H54 (cell line): ENCODE measurements around the gene TCEA2.
A peak's percentile ranks its signal among the peaks of the same experiment; 100 is the strongest.

Source experiments
- DNase-seq: peaks from one replicate; pipeline ENCODE4 v3.0.0; 2011; ENCODE audit warnings: low spot score, mixed read lengths; ENCODE audit not compliant: insufficient read length
- FAIRE-seq: peaks from 3 replicates; lab custom pipeline; 2011; peaks lifted over from hg19 to GRCh38; lab: Jason Lieb, UNC
- POLR2A ChIP-seq: IDR thresholded peaks from 2 replicates; pipeline ENCODE4 v1.6.1; 2011; ENCODE audit warnings: low read depth, mild to moderate bottlenecking, low read length

Gene TCEA2

DNA sequence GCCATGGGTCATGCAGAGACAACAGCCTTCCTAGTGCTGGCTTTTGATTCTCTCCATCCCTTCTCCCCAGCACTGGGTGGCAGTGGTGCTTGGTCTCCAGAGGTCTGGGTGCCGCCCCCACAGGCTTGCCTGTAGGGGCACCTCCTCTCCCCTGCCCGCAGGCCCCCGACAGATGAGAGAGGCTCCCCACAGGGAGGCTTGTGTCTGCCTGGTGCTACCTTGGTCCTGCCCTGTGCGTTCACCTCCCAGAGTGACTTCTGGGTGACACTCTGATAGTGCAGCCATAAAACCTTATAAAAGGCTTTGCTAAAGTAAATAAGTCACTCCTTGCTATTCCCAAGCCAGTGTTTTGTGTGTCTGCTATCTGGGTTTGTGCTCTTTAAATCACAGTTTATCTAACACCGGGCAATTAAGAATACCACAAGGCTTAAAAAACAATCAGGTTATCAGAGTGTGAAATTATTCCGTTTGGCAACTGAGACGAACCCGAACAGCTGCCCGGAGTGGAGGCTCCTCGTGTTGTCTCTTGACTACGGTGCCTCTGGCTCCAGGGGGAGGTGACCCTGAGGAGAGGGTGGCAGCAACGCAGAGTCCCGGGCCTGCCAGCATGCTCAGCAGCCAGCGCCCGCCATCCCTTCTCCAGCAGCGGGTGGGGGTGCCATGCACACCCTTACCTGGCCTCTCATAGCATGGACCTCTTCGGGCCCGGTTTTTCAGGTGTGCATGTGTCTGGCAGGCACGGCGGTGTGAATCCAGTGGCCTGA, 32.4 kb upstream of the TCEA2 start:
- no peak for FAIRE-seq
- no peak for DNase-seq
- TF ChIP-seq POLR2A: no peak

DNA sequence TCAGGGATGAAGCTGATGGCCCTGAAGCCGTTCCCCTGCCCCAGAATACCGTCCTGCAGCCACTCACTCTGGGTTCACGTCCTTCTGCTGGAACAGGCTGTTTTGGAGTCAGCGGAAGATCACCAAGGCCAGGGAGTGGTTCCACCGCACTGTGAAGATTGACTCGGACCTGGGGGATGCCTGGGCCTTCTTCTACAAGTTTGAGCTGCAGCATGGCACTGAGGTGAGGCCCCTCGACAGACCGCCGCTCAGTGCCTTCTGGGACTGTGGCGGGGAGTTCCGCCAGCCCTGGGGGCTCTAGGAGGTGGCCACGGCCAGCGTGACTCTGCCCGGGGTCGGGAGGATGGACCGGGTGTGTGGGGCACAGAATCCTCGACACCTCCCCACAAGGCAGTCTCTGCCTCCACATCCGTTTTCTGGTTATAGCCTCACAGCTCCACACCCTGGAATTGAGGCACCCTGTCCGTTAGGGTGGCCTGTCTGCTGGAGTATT, 31.1 kb upstream of the TCEA2 start:
- no peak for TF ChIP-seq POLR2A
- DNase-seq (no peak), FAIRE-seq (no peak)

GRCh38 chr20:64032706-64033624, 30.0 kb upstream of the TCEA2 start:
- FAIRE-seq: no peak
- no peak for DNase-seq
- no peak for TF ChIP-seq POLR2A

DNA sequence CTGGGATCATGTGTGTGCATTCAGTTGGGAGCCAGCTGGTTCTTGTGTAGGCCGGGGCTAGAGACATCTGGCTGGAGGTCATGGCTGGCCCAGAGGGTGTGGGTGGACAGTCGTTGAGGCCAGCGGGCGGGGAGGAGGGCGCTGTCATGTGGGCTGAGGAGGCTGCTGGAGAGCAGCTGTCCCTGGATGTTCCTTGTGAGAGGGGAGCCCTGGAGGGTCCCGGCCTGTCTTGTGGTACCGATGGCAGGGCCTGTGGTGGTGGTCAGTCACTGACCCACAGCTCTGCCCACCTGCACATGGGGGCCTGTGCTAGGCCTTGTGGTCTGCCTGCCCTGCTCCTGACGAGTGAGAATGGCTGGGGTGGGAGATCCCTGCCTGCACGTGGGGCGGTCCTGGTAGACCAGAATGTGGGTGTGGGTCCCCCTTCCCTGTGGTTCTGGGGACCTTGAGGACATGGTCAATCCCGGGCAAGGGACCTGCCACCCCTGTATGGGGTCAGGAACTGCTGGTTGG, 29.0 kb upstream of the TCEA2 start:
- TF ChIP-seq POLR2A: no peak
- no peak for DNase-seq
- no peak for FAIRE-seq

GRCh38 chr20:64035066-64035932, 27.7 kb upstream of the TCEA2 start:
- FAIRE-seq (no peak), DNase-seq (no peak)
- no peak for TF ChIP-seq POLR2A

GRCh38 chr20:64035933-64036345, 27.1 kb upstream of the TCEA2 start, which contains the start of gene C20orf204:
C20orf204 (plus strand) TSS chr20:64036182; CDS start chr20:64036324, 142 bp downstream.
- FAIRE-seq (no peak), DNase-seq (no peak)
- no peak for TF ChIP-seq POLR2A

- no peak for TF ChIP-seq POLR2A
- FAIRE-seq: no peak
These were observed 26.4 kb upstream of the TCEA2 start for GRCh38 chr20:64036346-64037198.

GRCh38 chr20:64037199-64037497, 25.9 kb upstream of the TCEA2 start:
- no peak for TF ChIP-seq POLR2A
- FAIRE-seq (no peak), DNase-seq (no peak)

More at GRCh38 chr20:64036346-64037198, 26.4 kb upstream of the TCEA2 start:
- no peak for DNase-seq

DNA sequence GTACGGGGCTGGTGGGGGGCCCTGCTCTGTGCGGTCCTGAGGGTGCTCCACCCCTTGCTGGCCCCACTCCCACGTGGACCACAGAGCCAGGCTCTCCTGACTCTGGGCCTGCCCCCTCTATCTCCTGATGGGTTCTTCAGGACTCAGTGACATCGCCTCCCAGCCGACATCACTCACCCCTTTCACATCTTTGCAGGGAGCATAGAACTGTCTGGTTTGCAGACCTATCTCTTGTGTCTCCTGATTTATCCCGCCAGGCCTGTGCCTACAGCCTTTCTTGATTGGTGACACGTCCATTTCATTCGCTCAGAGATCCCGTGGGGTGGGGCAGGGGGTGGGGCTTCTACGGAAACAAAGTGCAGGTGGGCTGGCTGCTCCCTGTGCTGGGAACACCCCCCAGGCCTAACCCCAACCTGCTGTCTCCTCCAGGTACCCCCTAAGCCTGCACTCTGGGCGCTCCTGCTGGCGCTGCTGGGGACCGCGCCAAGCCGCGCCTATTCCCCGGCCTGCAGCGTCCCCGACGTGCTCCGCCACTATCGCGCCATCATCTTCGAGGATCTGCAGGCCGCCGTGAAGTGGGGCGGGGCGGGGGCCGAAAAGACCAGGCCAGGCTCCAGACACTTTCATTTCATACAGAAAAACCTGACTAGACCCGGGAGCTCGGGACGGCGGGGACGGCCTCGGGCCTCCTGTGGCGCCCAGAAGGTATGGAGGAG, 25.3 kb upstream of the TCEA2 start:
- DNase-seq (no peak), FAIRE-seq (no peak)
- no peak for TF ChIP-seq POLR2A

DNA sequence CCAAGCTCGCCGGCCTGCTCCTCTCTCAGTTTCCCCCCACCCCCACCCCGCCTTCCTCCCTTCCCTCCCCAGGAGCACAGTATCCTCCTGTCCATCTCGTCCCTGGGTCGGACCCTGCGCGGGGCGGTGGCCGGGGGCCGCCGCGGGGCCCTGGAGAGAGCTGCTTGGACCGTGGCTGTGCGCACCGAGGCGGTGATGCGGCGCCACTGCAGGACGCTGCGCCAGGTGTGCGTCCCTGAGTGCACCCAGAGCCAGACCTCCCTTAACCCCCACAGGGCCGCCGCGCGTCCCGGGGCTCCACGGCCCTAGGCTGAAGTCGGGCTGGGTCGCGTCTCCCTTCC, 24.8 kb upstream of the TCEA2 start:
- DNase-seq (no peak), FAIRE-seq (no peak)
- TF ChIP-seq POLR2A: no peak

- peak; percentile 90 for DNase-seq
- FAIRE-seq: no peak
- no peak for TF ChIP-seq POLR2A
These were observed 24.3 kb upstream of the TCEA2 start for GRCh38 chr20:64038565-64039292.
